IMR-90 (cell line): ENCODE measurements around the gene IGSF3. TPM values are rescaled to one million over a fixed set of nuclear protein-coding genes. Genes with fewer than 3 reads are reported as not detected.
"Not testable (repeated sequence)": the region's sequence is repeated elsewhere in the genome, so short reads cannot be mapped to it uniquely, and the experiment has no call there.

Source experiments
- ATAC-seq: fragments of 200-7000 bp; cut with Tn5 transposase; 2 replicates; pipeline ENCODE4 v1.9.1; 2020; ENCODE audit warnings: low read depth, mild to moderate bottlenecking, moderate library complexity
- BruUV-seq: library from RNA; stranded (reverse); fragments of 400-500 nt; replicated peaks from 2 replicates; lab custom pipeline; 2021; lab: Mats Ljungman, UMichigan
- CTCF ChIA-PET: fragments of 300-600 bp; formaldehyde crosslinking; extraction: SDS; loops from one replicate; lab custom pipeline; 2021; ENCODE audit warnings: antibody characterized with exemption; lab: Yijun Ruan, JAX
- POLR2A ChIA-PET: fragments of 300-600 bp; sonication (Branson Sonifier 250); formaldehyde crosslinking; loops from one replicate; lab custom pipeline; 2022; ENCODE audit warnings: antibody characterized with exemption; ENCODE audit not compliant: unreplicated experiment; lab: Charles Lee
- DNase-seq: peaks from one replicate; pipeline ENCODE4 v3.0.0; 2013
- H2AFZ ChIP-seq: replicated peaks from 2 replicates; pipeline ENCODE3; 2013; ENCODE audit warnings: low read length, mild to moderate bottlenecking; ENCODE audit not compliant: poor library complexity
- H2AK5ac ChIP-seq: 2 replicates; pipeline ENCODE4 v1.6.1; 2013; ENCODE audit warnings: low read depth, low read length, inconsistent platforms
- H2AK9ac ChIP-seq: replicated peaks from 2 replicates; pipeline ENCODE3; 2013; ENCODE audit warnings: mild to moderate bottlenecking, low read depth, low read length, moderate library complexity; ENCODE audit not compliant: poor library complexity
- H2BK120ac ChIP-seq: 2 replicates; pipeline ENCODE4 v1.6.1; 2013; ENCODE audit warnings: low read depth, low read length, inconsistent platforms
- H2BK15ac ChIP-seq: 3 replicates; pipeline ENCODE4 v1.6.1; 2013; ENCODE audit warnings: low read depth, low read length, inconsistent platforms
- H2BK20ac ChIP-seq: 2 replicates; pipeline ENCODE4 v1.6.1; 2013; ENCODE audit warnings: low read depth, mild to moderate bottlenecking, inconsistent platforms, low read length, moderate library complexity
- H2BK5ac ChIP-seq: 2 replicates; pipeline ENCODE4 v1.6.1; 2013; ENCODE audit warnings: mild to moderate bottlenecking, low read depth, low read length, inconsistent platforms; ENCODE audit not compliant: poor library complexity, severe bottlenecking
- H3K14ac ChIP-seq: replicated peaks from 2 replicates; pipeline ENCODE4 v1.6.1; 2013; ENCODE audit warnings: low read depth, low read length, inconsistent platforms
- H3K18ac ChIP-seq: 2 replicates; pipeline ENCODE4 v1.6.1; 2013; ENCODE audit warnings: low read depth, low read length, control low read depth
- H3K23ac ChIP-seq: 2 replicates; pipeline ENCODE4 v1.6.1; 2013; ENCODE audit warnings: low read depth, low read length, inconsistent platforms
- H3K27ac ChIP-seq: 2 replicates; pipeline ENCODE4 v1.5.1; 2013; ENCODE audit warnings: mild to moderate bottlenecking, control low read depth, low read length; ENCODE audit not compliant: insufficient read depth
- H3K27me3 ChIP-seq: 2 replicates; pipeline ENCODE4 v1.6.1; 2013; ENCODE audit warnings: low read length; ENCODE audit not compliant: control insufficient read depth, insufficient read depth
- H3K36me3 ChIP-seq: 2 replicates; pipeline ENCODE4 v1.6.1; 2013; ENCODE audit warnings: low read length, mixed read lengths; ENCODE audit not compliant: control insufficient read depth, insufficient read depth
- H3K4ac ChIP-seq: 2 replicates; pipeline ENCODE4 v1.6.1; 2013; ENCODE audit warnings: low read depth, low read length, inconsistent platforms
- H3K4me1 ChIP-seq: 2 replicates; pipeline ENCODE4 v1.6.1; 2013; ENCODE audit warnings: low read length, mixed read lengths; ENCODE audit not compliant: control insufficient read depth, insufficient read depth
- H3K4me2 ChIP-seq: 2 replicates; pipeline ENCODE4 v1.6.1; 2013; ENCODE audit warnings: low read depth, mild to moderate bottlenecking, control low read depth, low read length, moderate library complexity
- H3K4me3 ChIP-seq: 2 replicates; pipeline ENCODE4 v1.5.1; 2013; ENCODE audit warnings: low read depth, mild to moderate bottlenecking, control low read depth, low read length, moderate library complexity; ENCODE audit not compliant: insufficient read depth
- H3K56ac ChIP-seq: 2 replicates; pipeline ENCODE4 v1.6.1; 2013; ENCODE audit warnings: low read length, inconsistent platforms; ENCODE audit not compliant: insufficient read depth; ENCODE audit errors: extremely low read depth
- H3K79me1 ChIP-seq, 2 experiments: 2 replicates each; pipeline ENCODE4 v1.6.1; 2013; ENCODE audit warnings: low read length in 2 of 2, inconsistent platforms in 1 of 2, low read depth in 1 of 2
- H3K9ac ChIP-seq: 2 replicates; pipeline ENCODE4 v1.6.1; 2013; ENCODE audit warnings: low read depth, low read length, control low read depth
- H3K9me1 ChIP-seq: 2 replicates; pipeline ENCODE4 v1.6.1; 2013; ENCODE audit warnings: low read length, inconsistent platforms; ENCODE audit not compliant: insufficient read depth
- H3K9me3 ChIP-seq: 2 replicates; pipeline ENCODE4 v1.6.1; 2013; ENCODE audit warnings: low read length; ENCODE audit not compliant: control insufficient read depth, insufficient read depth
- H4K20me1 ChIP-seq: 2 replicates; pipeline ENCODE4 v1.6.1; 2013; ENCODE audit warnings: low read length, inconsistent platforms; ENCODE audit not compliant: insufficient read depth
- H4K5ac ChIP-seq: 2 replicates; pipeline ENCODE4 v1.6.1; 2013; ENCODE audit warnings: mild to moderate bottlenecking, low read depth, low read length, control low read depth
- H4K8ac ChIP-seq, 2 experiments: 2 replicates each; pipeline ENCODE4 v1.6.1; 2013; ENCODE audit warnings: low read depth in 2 of 2, low read length in 2 of 2, control low read depth in 1 of 2, inconsistent platforms in 1 of 2
- H4K91ac ChIP-seq: 2 replicates; pipeline ENCODE4 v1.6.1; 2013; ENCODE audit warnings: low read depth, low read length, inconsistent platforms; ENCODE audit not compliant: insufficient read depth
- WGBS, 2 experiments: methylation state at CpG; one replicate each; pipeline versions ENCODE4 v1.1.5 to v1.1.7; 2013; ENCODE audit warnings: missing lambda C conversion rate in 2 of 2; ENCODE audit not compliant: insufficient read length in 1 of 2; ENCODE audit errors: extremely low coverage in 2 of 2; 5-methylcytosine and 5-hydroxymethylcytosine counted together
- dilution Hi-C: fragments of 300-500 bp; cut with HindIII; formaldehyde crosslinking; loops from one replicate; pipeline ENCODE4 v1.14.3; 2018; ENCODE audit warnings: low sequenced_read_pairs; ENCODE audit not compliant: unreplicated experiment
- in situ Hi-C: fragments of 300-500 bp; cut with MboI; formaldehyde crosslinking; loops from 3 replicates; pipeline ENCODE4 v1.14.3; 2019; ENCODE audit warnings: low sequenced_read_pairs, inconsistent platforms, mixed read lengths
- intact Hi-C: fragments of 100-400 bp; cut with micrococcal nuclease; formaldehyde crosslinking; loops from 2 replicates; pipeline ENCODE4 v1.10.0; 2022
- polyA plus RNA-seq, 3 experiments: library from polyadenylated mRNA; depleted of rRNA; stranded (reverse); fragments of >200 nt; gene quantifications; 2 replicates each; pipeline ENCODE4 v1.2.3, GENCODE V29; 2012; ENCODE audit warnings: low replicate concordance in 1 of 3
- total RNA-seq: library from RNA; depleted of rRNA; stranded (reverse); fragments of >200 nt; gene quantifications from 2 replicates; pipeline ENCODE4 v1.2.3, GENCODE V29; 2012

Gene IGSF3
- total and polyA plus RNA-seq, 2 of the 4 experiments (the other 2 are of a cell fraction), result under 0.01 to 0.02 TPM

- dilution Hi-C loops, H4K8ac ChIP-seq, intact Hi-C loops, H3K14ac ChIP-seq, H2BK15ac ChIP-seq, DNase-seq, H3K4me1 ChIP-seq, ATAC-seq, CTCF ChIA-PET, H2BK20ac ChIP-seq, H4K5ac ChIP-seq, H4K91ac ChIP-seq, H2AK9ac ChIP-seq, H2AFZ ChIP-seq, H3K27ac ChIP-seq, H3K4me2 ChIP-seq, in situ Hi-C loops, H3K36me3 ChIP-seq, H3K9ac ChIP-seq, BruUV-seq, H3K9me1 ChIP-seq, H3K27me3 ChIP-seq, H2AK5ac ChIP-seq, H2BK120ac ChIP-seq, H3K4me3 ChIP-seq, H2BK5ac ChIP-seq, H3K9me3 ChIP-seq, H3K79me1 ChIP-seq, H3K23ac ChIP-seq, H4K20me1 ChIP-seq, H3K4ac ChIP-seq, POLR2A ChIA-PET, H3K56ac ChIP-seq, H3K18ac ChIP-seq: not testable (repeated sequence)
- WGBS, 2 experiments, result no CpG with 5 or more reads among the region's 8 CpGs
Measured at GRCh38 chr1:116606067-116606466, 61.5 kb downstream of the IGSF3 start.
